Effector CD8-positive, alpha-beta T cell (primary cell): ENCODE results near the gene PIK3CD.

Source experiments
- DNase-seq: peaks from one replicate; lab custom pipeline; 2025; lab: John Stamatoyannopoulos, UW

Gene PIK3CD

GRCh38 chr1:9718006-9718680 is 66.6 kb downstream of the PIK3CD start:
- DNase-seq: no peak

GRCh38 chr1:9719978-9720722 is 68.6 kb downstream of the PIK3CD start:
- no peak for DNase-seq

- no peak for DNase-seq
These were observed 69.5 kb downstream of the PIK3CD start for GRCh38 chr1:9720785-9721605.

- peak; percentile 84 for DNase-seq
These were observed 70.3 kb downstream of the PIK3CD start for GRCh38 chr1:9721606-9722377.

- DNase-seq: no peak
These were observed 70.8 kb downstream of the PIK3CD start for GRCh38 chr1:9722378-9722749.

GRCh38 chr1:9723068-9723805 is 71.7 kb downstream of the PIK3CD start:
- DNase-seq: no peak

GRCh38 chr1:9723926-9724325 is 72.4 kb downstream of the PIK3CD start:
- DNase-seq: no peak

GRCh38 chr1:9724706-9725476 is 73.4 kb downstream of the PIK3CD start:
- DNase-seq: peak; percentile 57

GRCh38 chr1:9726406-9726805 is 74.9 kb downstream of the PIK3CD start:
- no peak for DNase-seq

- no peak for DNase-seq
These were observed 75.5 kb downstream of the PIK3CD start for GRCh38 chr1:9726905-9727595.

GRCh38 chr1:9728451-9729295 is 77.1 kb downstream of the PIK3CD start:
- peak; percentile 44 for DNase-seq

- no peak for DNase-seq
These were observed 78.0 kb downstream of the PIK3CD start for GRCh38 chr1:9729523-9729922.

- no peak for DNase-seq
These were observed 78.8 kb downstream of the PIK3CD start for GRCh38 chr1:9730096-9730901.

GRCh38 chr1:9731051-9731537 is 79.6 kb downstream of the PIK3CD start:
- no peak for DNase-seq

- no peak for DNase-seq
These were observed 80.0 kb downstream of the PIK3CD start for GRCh38 chr1:9731561-9731960.

GRCh38 chr1:9732123-9732971 is 80.8 kb downstream of the PIK3CD start:
- DNase-seq: no peak
